GM21825 (cell line): ENCODE measurements around the gene SETD9.

ENCODE experiments used
- ATAC-seq: cut with Tn5 transposase; IDR thresholded peaks from one replicate; pipeline ENCODE4 v1.9.1; 2021; ENCODE audit warnings: mild to moderate bottlenecking, moderate library complexity; ENCODE audit not compliant: unreplicated experiment

Gene SETD9

GRCh38 chr5:56909294-56910209 lies at the start of gene SETD9:
Gene SETD9, plus strand, starts transcription at chr5:56909596. Its CDS starts 50 bp downstream, at chr5:56909646.
- peak; percentile 88 for ATAC-seq

- no peak for ATAC-seq
These were observed 47.4 kb upstream of the SETD9 start for GRCh38 chr5:56861893-56862485.

- no peak for ATAC-seq
These were observed 46.5 kb upstream of the SETD9 start for GRCh38 chr5:56862909-56863308.

GRCh38 chr5:56871777-56872176 lies 37.6 kb upstream of the SETD9 start:
- no peak for ATAC-seq

- ATAC-seq = no peak
These were observed 36.3 kb upstream of the SETD9 start for GRCh38 chr5:56873056-56873455.

GRCh38 chr5:56876327-56876726 lies 33.1 kb upstream of the SETD9 start:
- no peak for ATAC-seq

GRCh38 chr5:56881571-56881970 lies 27.8 kb upstream of the SETD9 start:
- no peak for ATAC-seq

- no peak for ATAC-seq
These were observed 16.0 kb upstream of the SETD9 start for GRCh38 chr5:56893251-56893951.

GRCh38 chr5:56896763-56897162 lies 12.6 kb upstream of the SETD9 start:
- no peak for ATAC-seq

GRCh38 chr5:56898213-56898612 lies 11.2 kb upstream of the SETD9 start:
- ATAC-seq = no peak

- ATAC-seq = no peak
These were observed 9.0 kb upstream of the SETD9 start for GRCh38 chr5:56900395-56900794.

- ATAC-seq = no peak
These were observed 8.4 kb upstream of the SETD9 start for GRCh38 chr5:56900858-56901578.

GRCh38 chr5:56908942-56909293 lies 478 bp upstream of the SETD9 start:
- ATAC-seq = peak; percentile 40

- peak; percentile 22 for ATAC-seq
These were observed 992 bp downstream of the SETD9 start for GRCh38 chr5:56910210-56910965.

GRCh38 chr5:56913766-56914165 lies 4.4 kb downstream of the SETD9 start:
- no peak for ATAC-seq

- ATAC-seq = no peak
These were observed 5.3 kb downstream of the SETD9 start for GRCh38 chr5:56914678-56915077.

GRCh38 chr5:56917534-56917933 lies 8.1 kb downstream of the SETD9 start:
- ATAC-seq = no peak

GRCh38 chr5:56918054-56918453 lies 8.7 kb downstream of the SETD9 start:
- ATAC-seq = no peak

GRCh38 chr5:56919942-56920662 lies 10.7 kb downstream of the SETD9 start:
- no peak for ATAC-seq

- no peak for ATAC-seq
These were observed 13.5 kb downstream of the SETD9 start for GRCh38 chr5:56922922-56923321.
